ENCODE data around the gene TRIM63. TPM values are rescaled to one million over a fixed set of nuclear protein-coding genes. Genes with fewer than 3 reads are reported as not detected.
A peak's percentile ranks its signal among the peaks of the same experiment; 100 is the strongest.

TRIM63 gene
- total RNA-seq, 1 donor from 2014 or later = not detected

DNA sequence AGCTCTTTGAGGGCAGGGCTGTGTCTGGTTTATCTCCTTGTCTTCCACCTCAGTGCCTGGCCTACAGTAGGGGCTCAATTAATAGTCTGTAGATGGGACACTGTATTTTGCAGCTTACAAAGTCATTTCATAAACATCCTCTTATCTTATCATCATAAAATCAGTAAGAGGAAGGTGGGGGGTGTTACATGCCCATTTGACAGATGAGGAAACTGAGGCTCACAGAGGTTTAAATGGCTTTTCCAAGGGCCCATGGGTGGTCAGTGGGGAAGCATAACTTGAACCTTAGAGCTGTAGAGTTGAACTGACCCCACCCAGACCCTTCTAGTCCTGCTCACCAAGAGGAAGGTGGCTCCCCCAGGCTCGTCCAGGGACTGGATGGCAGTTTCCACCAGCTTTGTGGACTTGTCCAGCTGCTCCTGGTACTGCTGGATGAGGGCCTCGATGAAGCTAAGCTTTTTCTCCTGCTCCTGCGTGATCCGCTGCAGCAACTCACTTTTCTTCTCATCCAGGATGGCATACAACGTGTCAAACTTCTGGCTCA is 9.3 kb downstream of the TRIM63 start:
- H3K4me1 Mint-ChIP-seq = peaks cover 3% of the 10 kb centered on the region
- no peaks in the 10 kb centered on the region for H3K9me3 Mint-ChIP-seq
- no peaks in the 10 kb centered on the region for H3K36me3 Mint-ChIP-seq (ENCODE audit: low read depth)
- no peak overlapping the region for H3K27ac Mint-ChIP-seq
- intact Hi-C loops (cut with micrococcal nuclease) = no loop called here
- DNase-seq = no peak
- H3K27me3 Mint-ChIP-seq = peaks cover 43% of the 10 kb centered on the region
- no peak overlapping the region for H3K4me3 Mint-ChIP-seq

DNA sequence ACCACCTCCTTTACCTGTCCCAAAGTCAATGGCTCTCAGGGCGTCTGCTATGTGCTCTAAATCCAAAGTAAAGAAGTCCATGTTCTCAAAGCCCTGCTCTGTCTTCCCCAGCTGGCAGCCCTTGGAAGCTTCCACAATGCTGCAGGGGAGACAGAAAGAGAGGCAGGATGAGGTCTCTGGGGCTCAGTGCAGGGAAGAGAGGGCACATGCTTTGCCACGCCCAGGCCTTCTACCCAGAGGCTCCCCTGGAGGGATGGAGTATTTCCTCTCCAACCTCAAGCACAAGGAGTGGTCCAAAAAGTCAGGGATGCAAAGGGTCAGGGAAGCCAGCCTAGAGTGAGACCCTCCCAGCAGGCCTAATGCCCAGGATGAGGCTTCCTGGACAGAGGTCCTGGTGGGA is 10.2 kb downstream of the TRIM63 start:
- DNase-seq = no peak
- Mint-ChIP-seq H3K4me3 (no peak overlapping the region), H3K36me3 (ENCODE audit: low read depth) (no peaks in the 10 kb centered on the region), H3K4me1 (peaks cover 3% of the 10 kb centered on the region), H3K27ac (no peak overlapping the region), H3K9me3 (no peaks in the 10 kb centered on the region), H3K27me3 (peaks cover 37% of the 10 kb centered on the region)
- intact Hi-C loops (cut with micrococcal nuclease) = no loop called here

DNA sequence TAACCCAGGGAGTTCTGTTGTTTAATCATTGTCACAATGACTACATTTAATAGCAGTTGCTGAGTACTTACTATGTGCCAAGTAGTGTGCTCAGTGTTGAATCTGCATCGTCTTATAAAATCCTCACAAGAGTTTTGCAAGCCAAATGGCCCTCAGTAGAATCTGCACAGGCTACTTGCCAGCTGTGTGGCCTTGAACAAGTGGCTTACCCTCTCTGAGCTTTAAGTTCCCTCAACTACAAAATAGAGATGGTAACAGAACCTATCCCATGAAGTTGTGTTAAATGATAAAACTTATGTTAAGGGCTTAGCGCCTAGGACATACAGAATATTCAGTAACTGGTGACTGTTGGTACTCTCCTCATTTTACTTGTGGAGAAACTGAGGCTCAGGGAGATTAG is 12.4 kb downstream of the TRIM63 start:
- H3K4me3 Mint-ChIP-seq = no peak overlapping the region
- no peak for DNase-seq
- no peaks in the 10 kb centered on the region for H3K36me3 Mint-ChIP-seq (ENCODE audit: low read depth)
- intact Hi-C loops (cut with micrococcal nuclease) = no loop called here
- no peak overlapping the region for H3K27ac Mint-ChIP-seq
- H3K4me1 Mint-ChIP-seq = peaks cover 3% of the 10 kb centered on the region
- no peaks in the 10 kb centered on the region for H3K9me3 Mint-ChIP-seq
- peaks cover 45% of the 10 kb centered on the region for H3K27me3 Mint-ChIP-seq

DNA sequence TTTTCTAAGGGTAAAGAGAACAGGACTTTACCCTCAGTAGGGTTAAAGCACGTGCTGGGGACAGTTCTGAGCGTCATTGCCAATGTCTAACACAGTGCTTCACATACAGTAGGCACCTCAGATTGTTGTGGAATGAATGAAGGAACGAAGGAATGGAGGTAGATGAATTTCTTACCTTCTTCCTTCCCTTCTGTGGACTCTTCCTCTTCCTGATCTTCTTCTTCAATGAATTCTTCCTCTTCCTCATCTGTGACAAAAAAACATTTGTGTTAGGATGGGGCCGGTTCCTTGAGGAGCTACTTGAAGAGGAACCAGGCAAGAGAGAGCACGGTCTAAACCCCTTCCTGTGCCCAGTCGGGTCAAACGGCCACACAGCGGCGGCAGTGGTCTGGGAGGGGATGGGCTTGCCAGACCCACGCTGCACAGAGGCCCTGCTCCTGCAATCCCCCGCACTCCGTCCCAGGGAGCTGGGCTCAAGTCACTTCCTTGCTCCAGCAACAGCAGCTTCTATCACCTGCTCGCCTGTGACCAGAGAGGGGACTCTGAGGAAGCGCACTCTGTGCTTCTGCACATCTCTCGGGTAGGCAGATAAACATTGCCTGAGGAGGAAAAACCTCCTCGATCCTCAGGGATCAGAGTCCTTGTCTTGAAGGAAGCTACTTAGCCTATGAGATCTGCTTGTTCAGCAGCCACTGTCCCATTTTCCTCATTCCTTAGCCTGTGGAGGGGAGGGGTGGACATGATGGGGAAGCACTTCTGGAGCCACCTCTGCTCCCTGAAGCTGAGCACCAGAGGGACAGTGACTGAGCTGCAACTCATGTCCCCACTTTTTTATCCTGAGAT is 13.5 kb downstream of the TRIM63 start:
- H3K27ac Mint-ChIP-seq = no peak overlapping the region
- DNase-seq = no peak
- intact Hi-C loops (cut with micrococcal nuclease) = no loop called here
- no peak overlapping the region for H3K4me3 Mint-ChIP-seq
- peaks cover 54% of the 10 kb centered on the region for H3K27me3 Mint-ChIP-seq
- H3K9me3 Mint-ChIP-seq = no peaks in the 10 kb centered on the region
- H3K36me3 Mint-ChIP-seq (ENCODE audit: low read depth) = no peaks in the 10 kb centered on the region
- H3K4me1 Mint-ChIP-seq = peaks cover 3% of the 10 kb centered on the region

DNA sequence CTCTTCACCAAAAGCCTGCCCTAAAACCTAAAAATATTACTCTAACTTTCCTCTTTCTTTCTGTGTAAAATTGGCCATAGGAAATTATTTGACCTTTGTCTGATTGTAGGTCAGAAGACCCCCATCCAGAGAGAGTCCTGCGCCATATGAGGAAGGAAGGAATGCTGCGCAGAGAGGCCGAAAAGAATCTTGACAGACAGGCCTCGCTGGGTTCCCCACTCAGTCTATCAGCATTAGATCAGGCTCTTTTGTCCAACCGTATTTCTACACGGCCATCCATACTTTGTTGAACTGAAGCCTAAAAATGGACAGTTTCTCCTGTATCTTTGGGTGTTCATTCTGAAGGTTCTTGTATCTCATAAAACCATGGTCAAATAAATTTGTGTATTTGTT is 17.2 kb downstream of the TRIM63 start:
- no peak for DNase-seq
- H3K27me3 Mint-ChIP-seq = peaks cover 68% of the 10 kb centered on the region
- no peak overlapping the region for H3K27ac Mint-ChIP-seq
- no peaks in the 10 kb centered on the region for H3K4me1 Mint-ChIP-seq
- no peak overlapping the region for H3K4me3 Mint-ChIP-seq
- intact Hi-C loops (cut with micrococcal nuclease) = no loop called here
- no peaks in the 10 kb centered on the region for H3K36me3 Mint-ChIP-seq (ENCODE audit: low read depth)
- no peaks in the 10 kb centered on the region for H3K9me3 Mint-ChIP-seq

DNA sequence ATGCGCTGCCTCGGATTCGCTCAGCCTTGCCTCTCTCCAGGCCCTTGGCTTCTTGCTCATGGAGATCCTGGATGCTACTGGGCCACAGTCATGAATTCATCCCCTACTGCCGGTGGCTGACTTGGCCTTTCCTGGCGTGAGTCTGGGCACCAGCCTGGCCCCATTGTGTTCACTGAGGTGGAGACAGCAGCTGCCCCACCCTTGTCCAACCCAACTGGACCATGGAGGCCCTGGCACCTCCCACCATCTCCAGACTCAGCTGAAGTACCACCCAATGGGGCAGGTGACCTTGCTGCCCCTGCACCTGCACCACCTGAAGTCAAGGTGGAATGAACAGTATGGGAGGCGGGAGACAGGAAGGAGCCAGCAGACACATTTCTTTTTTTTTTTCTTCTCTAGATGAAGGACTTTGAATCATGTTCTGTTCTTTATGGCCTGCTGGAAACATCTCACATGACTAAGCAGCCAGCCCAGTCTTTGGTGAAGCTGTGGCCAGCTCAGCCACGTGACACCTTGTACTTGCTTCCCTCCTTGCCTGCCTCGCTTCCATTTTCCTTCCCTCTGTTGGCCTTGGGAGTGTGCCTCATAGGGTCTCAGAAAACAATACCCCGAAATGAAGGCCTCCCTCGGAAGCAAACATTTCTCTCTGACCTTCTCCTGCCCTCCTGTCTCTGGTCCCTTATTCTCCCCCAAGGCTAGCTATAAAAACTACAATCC is 17.7 kb downstream of the TRIM63 start:
- Mint-ChIP-seq H3K36me3 (ENCODE audit: low read depth) (no peaks in the 10 kb centered on the region), H3K27me3 (peaks cover 70% of the 10 kb centered on the region)
- intact Hi-C loops (cut with micrococcal nuclease) = no loop called here

DNA sequence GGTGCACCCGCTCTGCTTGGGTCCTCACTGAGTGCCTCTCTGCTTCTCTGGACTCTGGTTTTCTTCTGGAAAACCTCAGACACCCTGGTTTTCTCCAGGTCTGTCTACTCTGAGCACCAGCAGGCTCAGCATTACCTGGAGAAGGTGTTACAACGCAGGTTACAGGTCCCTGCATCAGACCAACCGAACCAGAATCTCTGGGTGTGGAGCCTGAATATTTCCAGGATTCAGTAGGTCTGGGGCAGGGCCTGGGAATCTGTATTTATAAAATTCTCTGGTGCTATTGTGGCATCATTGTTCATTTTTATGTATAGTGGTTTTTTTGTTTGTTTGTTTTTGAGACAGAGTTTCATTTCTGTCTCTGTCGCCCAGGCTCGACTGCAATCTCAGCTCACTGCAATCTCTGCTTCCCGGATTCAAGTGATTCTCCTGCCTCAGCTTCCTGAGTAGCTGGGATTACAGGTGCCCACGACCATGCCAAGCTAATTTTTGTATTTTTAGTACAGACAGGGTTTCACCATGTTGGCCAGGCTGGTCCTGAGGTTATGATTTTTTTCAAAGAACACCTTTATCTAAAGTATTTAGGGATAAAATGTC is 20.1 kb downstream of the TRIM63 start:
- Mint-ChIP-seq H3K36me3 (ENCODE audit: low read depth) (no peaks in the 10 kb centered on the region), H3K9me3 (no peaks in the 10 kb centered on the region), H3K4me3 (no peak overlapping the region), H3K4me1 (no peaks in the 10 kb centered on the region), H3K27me3 (peaks cover 74% of the 10 kb centered on the region), H3K27ac (no peak overlapping the region)
- no peak for DNase-seq
- intact Hi-C loops (cut with micrococcal nuclease) = no loop called here

More for the DNA sequence above, 17.7 kb downstream of the TRIM63 start:
- Mint-ChIP-seq H3K27ac (peak overlapping the region; percentile 2), H3K4me1 (no peaks in the 10 kb centered on the region), H3K9me3 (no peaks in the 10 kb centered on the region), H3K4me3 (no peak overlapping the region)
- no peak for DNase-seq

DNA sequence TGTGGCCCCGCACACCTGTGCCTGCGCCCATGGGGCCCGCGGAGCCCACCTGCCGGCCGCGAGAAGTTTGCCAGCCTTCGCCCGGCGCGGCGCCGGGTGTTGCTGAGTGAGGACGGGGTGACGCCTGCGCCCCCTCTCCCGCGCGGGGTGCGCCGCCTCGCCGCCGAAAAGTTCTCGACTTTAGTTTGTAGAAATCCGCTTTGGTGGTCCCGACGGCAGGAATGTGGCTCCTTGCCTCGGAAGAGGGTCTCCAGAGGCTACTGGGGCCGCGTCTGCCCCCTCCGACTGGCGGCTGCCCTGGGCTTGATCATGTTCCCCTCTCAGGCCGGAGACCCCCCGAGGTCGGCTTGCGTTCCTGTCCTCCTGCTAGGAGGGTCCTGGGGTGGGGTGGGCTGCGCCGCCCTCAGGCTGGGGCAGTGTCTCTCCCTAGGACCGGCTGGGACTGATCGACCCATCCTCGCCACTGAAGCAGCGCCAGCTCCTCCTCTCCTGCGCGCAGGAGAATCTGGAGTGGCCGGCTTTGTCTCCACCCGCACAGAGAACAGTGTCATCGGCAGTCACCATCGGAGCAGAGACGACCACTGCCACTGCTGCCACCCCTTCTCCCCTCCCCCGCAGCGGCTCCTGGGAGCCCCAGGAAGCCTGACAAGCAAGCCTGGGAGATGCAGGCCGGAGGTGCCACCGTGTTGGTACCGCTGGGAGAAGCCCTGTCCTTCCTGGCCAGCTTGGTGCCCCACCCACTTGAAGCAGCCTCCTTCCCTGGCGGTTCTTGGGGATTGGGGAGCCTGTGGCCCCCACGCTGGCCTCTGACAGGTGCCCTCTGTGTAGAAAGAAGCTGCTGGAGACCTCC is 21.0 kb downstream of the TRIM63 start:
- intact Hi-C loops (cut with micrococcal nuclease) = no loop called here

DNA sequence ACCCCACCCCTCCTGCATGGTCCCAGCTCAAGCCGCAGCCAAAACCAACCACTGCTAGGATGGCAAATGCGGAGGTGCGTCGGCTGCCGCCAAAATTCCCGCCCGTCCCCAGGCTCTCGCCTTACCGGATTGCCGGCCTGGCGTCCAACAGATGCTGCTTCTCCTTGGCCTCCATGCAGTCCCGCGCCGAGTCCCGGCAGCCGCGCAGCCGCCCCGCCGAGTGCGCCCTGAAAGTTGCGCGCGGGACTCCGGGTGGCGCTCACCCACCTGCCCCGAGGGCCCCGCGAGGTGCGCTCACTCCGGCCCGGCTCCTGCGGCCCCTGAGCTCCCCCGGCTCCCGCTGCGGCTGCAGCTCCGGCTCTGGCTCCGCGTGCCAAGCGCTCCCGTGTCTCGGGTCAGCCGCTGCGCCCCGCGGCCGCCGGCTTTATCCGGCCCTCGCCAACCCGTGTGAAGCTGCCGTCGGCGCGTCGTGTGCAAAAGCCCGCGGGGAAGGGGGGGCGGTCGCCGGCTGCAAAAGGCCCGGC is 21.6 kb downstream of the TRIM63 start, which contains the start of gene SLC30A2:
Gene SLC30A2 (minus strand): TSS at position 397 of the 524 bp plus-strand sequence. CDS start 222 bp downstream, at position 175.
- H3K4me3 Mint-ChIP-seq = no peak within 1 kb of the TSS

More for the DNA sequence above, 21.0 kb downstream of the TRIM63 start:
- Mint-ChIP-seq H3K4me1 (no peaks in the 10 kb centered on the region), H3K27me3 (peaks cover 70% of the 10 kb centered on the region), H3K9me3 (no peaks in the 10 kb centered on the region), H3K4me3 (no peak overlapping the region), H3K36me3 (ENCODE audit: low read depth) (no peaks in the 10 kb centered on the region), H3K27ac (no peak overlapping the region)
- DNase-seq = no peak

DNA sequence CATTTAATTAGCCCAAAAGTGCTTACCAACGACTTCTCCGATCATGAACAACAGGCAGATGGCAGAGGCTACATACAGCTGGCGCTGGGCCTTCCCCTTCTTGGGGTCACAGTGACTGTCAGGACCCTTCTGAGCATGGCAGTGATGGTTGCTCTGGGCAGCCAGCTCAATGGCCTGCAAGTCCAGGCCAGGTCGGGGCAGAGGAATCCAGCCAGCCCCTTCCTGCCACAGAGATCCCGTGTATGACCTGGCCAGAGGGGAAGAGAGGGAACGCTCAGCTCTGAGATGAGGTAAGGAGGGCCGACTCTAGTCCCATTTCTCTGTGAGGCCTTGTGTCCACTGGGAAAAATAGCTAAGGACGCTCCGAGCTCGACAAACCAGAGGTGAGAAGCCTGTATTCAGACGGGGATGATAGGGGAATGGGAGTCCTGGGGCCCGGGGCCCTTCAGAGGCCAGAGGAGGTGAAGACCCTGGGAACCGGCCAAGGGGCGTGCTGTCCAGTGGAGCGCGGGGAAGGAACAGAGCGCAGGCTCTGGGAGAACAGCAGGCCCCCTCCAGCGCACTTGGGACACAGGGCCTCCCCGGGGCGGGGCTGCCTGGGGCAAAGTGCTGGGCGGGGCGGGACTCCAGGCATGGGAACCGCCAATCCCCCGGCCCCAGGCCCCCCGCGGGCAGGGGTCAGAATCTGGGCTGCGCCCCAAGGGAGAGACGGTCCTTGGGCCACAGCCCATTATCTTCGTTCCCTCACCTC is 22.3 kb downstream of the TRIM63 start:
- H3K36me3 Mint-ChIP-seq (ENCODE audit: low read depth) = no peaks in the 10 kb centered on the region
- H3K9me3 Mint-ChIP-seq = no peaks in the 10 kb centered on the region
- no peaks in the 10 kb centered on the region for H3K4me1 Mint-ChIP-seq
- intact Hi-C loops (cut with micrococcal nuclease) = no loop called here
- peaks cover 61% of the 10 kb centered on the region for H3K27me3 Mint-ChIP-seq
- H3K4me3 Mint-ChIP-seq = no peak overlapping the region
- no peak overlapping the region for H3K27ac Mint-ChIP-seq
- no peak for DNase-seq

More for the DNA sequence above, 21.6 kb downstream of the TRIM63 start, which contains the start of gene SLC30A2:
- Mint-ChIP-seq H3K36me3 (ENCODE audit: low read depth) (no peaks in the 10 kb centered on the region), H3K27me3 (peaks cover 64% of the 10 kb centered on the region), H3K4me1 (no peaks in the 10 kb centered on the region), H3K9me3 (no peaks in the 10 kb centered on the region), H3K27ac (no peak within 1 kb of the TSS)
- no peak for DNase-seq
- intact Hi-C loops (cut with micrococcal nuclease) = no loop called here

DNA sequence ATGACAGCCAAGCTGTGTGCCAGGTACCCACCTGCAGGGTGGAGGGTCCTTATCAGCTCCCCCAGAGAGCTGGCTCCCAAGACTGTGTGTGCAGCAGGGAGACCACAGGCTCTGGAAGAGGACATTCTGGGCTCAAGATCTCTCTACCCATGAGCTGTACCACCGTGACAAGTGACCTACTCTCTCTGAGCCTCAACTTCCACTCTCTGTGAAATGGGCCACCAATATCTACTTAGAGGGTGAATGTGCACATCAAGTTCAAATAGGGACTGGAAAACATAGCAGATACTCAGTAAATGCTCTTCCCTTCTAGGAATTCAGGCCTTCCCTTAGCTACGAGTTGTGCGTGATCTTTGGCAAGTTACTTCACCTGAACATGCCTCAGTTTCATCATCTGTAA is 23.0 kb downstream of the TRIM63 start:
- Mint-ChIP-seq H3K9me3 (no peaks in the 10 kb centered on the region), H3K27me3 (peaks cover 54% of the 10 kb centered on the region), H3K36me3 (ENCODE audit: low read depth) (no peaks in the 10 kb centered on the region), H3K4me3 (no peak overlapping the region), H3K27ac (no peak overlapping the region), H3K4me1 (no peaks in the 10 kb centered on the region)
- intact Hi-C loops (cut with micrococcal nuclease) = no loop called here
- no peak for DNase-seq

DNA sequence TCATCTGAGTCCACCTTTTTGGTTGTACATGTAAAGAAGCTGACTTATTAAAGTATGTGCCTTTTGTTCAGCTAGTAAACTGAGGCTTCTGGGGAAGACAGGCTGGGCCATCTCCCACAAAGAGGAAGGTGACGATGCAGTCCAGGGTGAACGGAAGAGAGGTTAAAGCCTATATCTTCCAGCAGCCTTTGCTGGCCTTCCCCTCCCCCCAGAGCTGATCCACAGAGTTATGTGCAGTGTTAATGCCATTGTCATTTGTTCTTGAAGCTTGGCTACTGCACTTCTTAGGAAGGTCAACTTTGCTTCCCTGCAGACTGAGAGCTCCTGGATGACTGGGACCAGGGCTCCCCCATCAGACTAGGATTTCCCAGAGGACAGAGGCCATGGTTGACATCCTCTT is 23.7 kb downstream of the TRIM63 start:
- peaks cover 47% of the 10 kb centered on the region for H3K27me3 Mint-ChIP-seq
- no peak overlapping the region for H3K4me3 Mint-ChIP-seq
- H3K9me3 Mint-ChIP-seq = no peaks in the 10 kb centered on the region
- no peak overlapping the region for H3K27ac Mint-ChIP-seq
- intact Hi-C loops (cut with micrococcal nuclease) = no loop called here
- no peaks in the 10 kb centered on the region for H3K36me3 Mint-ChIP-seq (ENCODE audit: low read depth)
- no peak for DNase-seq
- no peaks in the 10 kb centered on the region for H3K4me1 Mint-ChIP-seq
